Ovary (tissue), 3 donors: ENCODE measurements around the gene HIVEP1.

Experiments used
- POLR2A ChIP-seq: fragments of 450-650 bp; IDR thresholded peaks from one replicate; pipeline ENCODE4 v1.6.1; 2017; ENCODE audit warnings: antibody characterized with exemption, mild to moderate bottlenecking, moderate library complexity
- TF ChIP-seq, protein P1 (sequence below), 3 donors: fragments of 450-650 bp in 2 of 3; fragments of 200-600 bp in 1 of 3; IDR thresholded peaks; one replicate each; pipeline versions ENCODE4 v1.5.1 to v1.8.0; 2016 to 2022; ENCODE audit warnings: antibody characterized with exemption in 3 of 3, mild to moderate bottlenecking in 1 of 3
- donor health status: DM: no; HTN: no; CAD: no.

DNA sequence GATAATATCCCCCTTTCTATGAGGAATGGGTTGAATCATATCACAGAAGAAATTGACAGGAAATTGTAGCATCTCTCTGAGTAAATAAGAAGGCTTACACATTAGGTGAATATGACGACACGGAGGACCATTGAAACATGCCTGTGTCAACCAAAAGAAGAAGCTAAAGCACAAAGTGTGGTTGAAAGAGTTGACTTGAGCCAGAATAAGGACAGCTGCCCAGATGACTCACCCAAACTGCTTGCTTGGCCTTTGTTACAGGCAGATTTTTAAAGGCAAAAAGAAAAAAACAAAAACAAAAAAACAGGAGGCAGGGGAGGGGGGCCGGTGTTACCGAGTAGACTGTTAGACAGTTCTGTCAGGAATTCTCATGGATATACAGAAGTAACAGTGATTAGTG lies 148.2 kb downstream of the HIVEP1 start:
- TF ChIP-seq, protein P1, sequence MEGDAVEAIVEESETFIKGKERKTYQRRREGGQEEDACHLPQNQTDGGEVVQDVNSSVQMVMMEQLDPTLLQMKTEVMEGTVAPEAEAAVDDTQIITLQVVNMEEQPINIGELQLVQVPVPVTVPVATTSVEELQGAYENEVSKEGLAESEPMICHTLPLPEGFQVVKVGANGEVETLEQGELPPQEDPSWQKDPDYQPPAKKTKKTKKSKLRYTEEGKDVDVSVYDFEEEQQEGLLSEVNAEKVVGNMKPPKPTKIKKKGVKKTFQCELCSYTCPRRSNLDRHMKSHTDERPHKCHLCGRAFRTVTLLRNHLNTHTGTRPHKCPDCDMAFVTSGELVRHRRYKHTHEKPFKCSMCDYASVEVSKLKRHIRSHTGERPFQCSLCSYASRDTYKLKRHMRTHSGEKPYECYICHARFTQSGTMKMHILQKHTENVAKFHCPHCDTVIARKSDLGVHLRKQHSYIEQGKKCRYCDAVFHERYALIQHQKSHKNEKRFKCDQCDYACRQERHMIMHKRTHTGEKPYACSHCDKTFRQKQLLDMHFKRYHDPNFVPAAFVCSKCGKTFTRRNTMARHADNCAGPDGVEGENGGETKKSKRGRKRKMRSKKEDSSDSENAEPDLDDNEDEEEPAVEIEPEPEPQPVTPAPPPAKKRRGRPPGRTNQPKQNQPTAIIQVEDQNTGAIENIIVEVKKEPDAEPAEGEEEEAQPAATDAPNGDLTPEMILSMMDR (IDR thresholded peaks at IDR 0.05) = no peak
- no peak for TF ChIP-seq POLR2A
